ENCODE measurements around the gene IL5RA.

Gene IL5RA

GRCh38 chr3:3107181-3107580 is 3.0 kb downstream of the IL5RA start:
- no peak for DNase-seq

GRCh38 chr3:3105815-3106214 is 4.4 kb downstream of the IL5RA start:
- DNase-seq, result no peak

GRCh38 chr3:3105246-3105645 is 4.9 kb downstream of the IL5RA start:
- DNase-seq, result no peak

- DNase-seq, result no peak
Measured at GRCh38 chr3:3102751-3103150, 7.4 kb downstream of the IL5RA start.

GRCh38 chr3:3101660-3102458 is 8.3 kb downstream of the IL5RA start:
- DNase-seq, result no peak

- DNase-seq, result no peak
Measured at GRCh38 chr3:3097958-3098357, 12.2 kb downstream of the IL5RA start.

GRCh38 chr3:3089017-3089416 is 21.2 kb downstream of the IL5RA start:
- no peak for DNase-seq

- DNase-seq, result no peak
Measured at GRCh38 chr3:3087716-3088465, 22.3 kb downstream of the IL5RA start.

- no peak for DNase-seq
Measured at GRCh38 chr3:3087279-3087678, 22.9 kb downstream of the IL5RA start.

- DNase-seq, result no peak
Measured at GRCh38 chr3:3086239-3086638, 23.9 kb downstream of the IL5RA start.

- no peak for DNase-seq
Measured at GRCh38 chr3:3085782-3086181, 24.4 kb downstream of the IL5RA start.

GRCh38 chr3:3084890-3085289 is 25.3 kb downstream of the IL5RA start:
- DNase-seq, result no peak

GRCh38 chr3:3082234-3082924 is 27.8 kb downstream of the IL5RA start:
- DNase-seq, result no peak

- no peak for DNase-seq
Measured at GRCh38 chr3:3081381-3082233, 28.6 kb downstream of the IL5RA start.

- DNase-seq, result no peak
Measured at GRCh38 chr3:3080309-3080708, 29.9 kb downstream of the IL5RA start.

GRCh38 chr3:3074551-3075257 is 35.5 kb downstream of the IL5RA start:
- DNase-seq, result no peak

GRCh38 chr3:3071136-3071535 is 39.0 kb downstream of the IL5RA start:
- DNase-seq, result no peak

GRCh38 chr3:3069723-3070122 is 40.5 kb downstream of the IL5RA start:
- DNase-seq, result no peak

GRCh38 chr3:3068358-3068881 is 41.8 kb downstream of the IL5RA start:
- no peak for DNase-seq

GRCh38 chr3:3066910-3067309 is 43.3 kb downstream of the IL5RA start:
- DNase-seq, result no peak

GRCh38 chr3:3066378-3066777 is 43.8 kb downstream of the IL5RA start:
- no peak for DNase-seq

GRCh38 chr3:3065876-3066275 is 44.3 kb downstream of the IL5RA start:
- DNase-seq, result no peak

Data from 8988T (cell line).